MM.1S (cell line): ENCODE results near the gene MRPS21.

ENCODE experiments used
- EZH2 ChIP-seq: fragments of 300-600 bp; sonication (generic); optimal IDR thresholded peaks from 2 replicates; pipeline ENCODE3; 2017; ENCODE audit warnings: low read depth, mild to moderate bottlenecking, antibody characterized with exemption, low read length, mixed read lengths
- EZH2phosphoT487 ChIP-seq: fragments of 300-600 bp; sonication (generic); IDR thresholded peaks from 2 replicates; pipeline ENCODE4 v1.6.1; 2018; ENCODE audit warnings: antibody characterized with exemption, low read length
- TF ChIP-seq, protein P1 (sequence below): fragments of 300-600 bp; sonication (generic); IDR thresholded peaks from 2 replicates; pipeline ENCODE4 v1.5.1; 2016; ENCODE audit warnings: antibody characterized with exemption, low read length, mixed read lengths

DNA sequence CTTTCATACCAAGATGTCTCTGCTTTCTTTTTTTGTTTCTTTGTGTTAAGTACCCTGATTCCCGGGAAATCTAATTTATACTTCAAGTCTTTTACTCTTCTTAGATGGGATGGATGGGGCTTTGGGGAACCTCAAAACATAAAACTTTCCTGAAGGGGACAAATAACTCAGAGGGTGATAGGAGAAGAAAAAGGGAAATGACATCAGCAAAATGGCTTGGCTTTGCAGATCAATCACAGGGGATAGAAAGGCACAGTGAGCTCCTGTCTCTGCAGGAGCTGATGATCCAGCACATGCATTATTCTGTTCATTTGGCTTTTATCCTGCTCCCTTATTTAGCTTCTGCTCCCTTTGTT is 37.5 kb upstream of the MRPS21 start:
- TF ChIP-seq, protein P1, sequence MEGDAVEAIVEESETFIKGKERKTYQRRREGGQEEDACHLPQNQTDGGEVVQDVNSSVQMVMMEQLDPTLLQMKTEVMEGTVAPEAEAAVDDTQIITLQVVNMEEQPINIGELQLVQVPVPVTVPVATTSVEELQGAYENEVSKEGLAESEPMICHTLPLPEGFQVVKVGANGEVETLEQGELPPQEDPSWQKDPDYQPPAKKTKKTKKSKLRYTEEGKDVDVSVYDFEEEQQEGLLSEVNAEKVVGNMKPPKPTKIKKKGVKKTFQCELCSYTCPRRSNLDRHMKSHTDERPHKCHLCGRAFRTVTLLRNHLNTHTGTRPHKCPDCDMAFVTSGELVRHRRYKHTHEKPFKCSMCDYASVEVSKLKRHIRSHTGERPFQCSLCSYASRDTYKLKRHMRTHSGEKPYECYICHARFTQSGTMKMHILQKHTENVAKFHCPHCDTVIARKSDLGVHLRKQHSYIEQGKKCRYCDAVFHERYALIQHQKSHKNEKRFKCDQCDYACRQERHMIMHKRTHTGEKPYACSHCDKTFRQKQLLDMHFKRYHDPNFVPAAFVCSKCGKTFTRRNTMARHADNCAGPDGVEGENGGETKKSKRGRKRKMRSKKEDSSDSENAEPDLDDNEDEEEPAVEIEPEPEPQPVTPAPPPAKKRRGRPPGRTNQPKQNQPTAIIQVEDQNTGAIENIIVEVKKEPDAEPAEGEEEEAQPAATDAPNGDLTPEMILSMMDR: no peak
- TF ChIP-seq EZH2phosphoT487: no peak
- no peak for TF ChIP-seq EZH2
